Activated T-cell treated with anti-CD3 and anti-CD28 coated beads, Interleukin-2, amount 50 U/mL, for 4 hours (primary cell): ENCODE measurements around the gene RGL1. TPM values are rescaled to one million over a fixed set of nuclear protein-coding genes. Genes with fewer than 3 reads are reported as not detected.

Experiments
- ATAC-seq, 2 donors: fragments of 200-7000 bp; cut with Tn5 transposase; one replicate each; pipeline ENCODE4 v1.10.0; 2021
- DNase-seq: peaks from one replicate; pipeline ENCODE4 v3.0.0-alpha.2; 2020
- H3K27me3 Mint-ChIP-seq: one replicate; pipeline ENCODE4 v1.8.0; 2021; ENCODE audit warnings: low read depth, mixed read lengths
- H3K36me3 Mint-ChIP-seq: one replicate; pipeline ENCODE4 v1.8.0; 2022; ENCODE audit warnings: mixed read lengths; ENCODE audit not compliant: insufficient read depth
- H3K4me1 Mint-ChIP-seq: one replicate; pipeline ENCODE4 v1.8.0; 2021; ENCODE audit warnings: low read depth, mixed read lengths
- H3K4me3 Mint-ChIP-seq: one replicate; pipeline ENCODE4 v1.8.0; 2021; ENCODE audit warnings: mild to moderate bottlenecking, moderate library complexity, mixed read lengths
- H3K9me3 Mint-ChIP-seq: one replicate; pipeline ENCODE4 v1.8.0; 2021; ENCODE audit warnings: mixed read lengths
- total RNA-seq, 3 donors: library from RNA; stranded (reverse); gene quantifications; one replicate each; pipeline ENCODE4 v1.2.1, GENCODE V29; 2021

The RGL1 gene
- total RNA-seq, 3 donors from 2014 or later: 0.58 to 0.92 (median 0.68) TPM

DNA sequence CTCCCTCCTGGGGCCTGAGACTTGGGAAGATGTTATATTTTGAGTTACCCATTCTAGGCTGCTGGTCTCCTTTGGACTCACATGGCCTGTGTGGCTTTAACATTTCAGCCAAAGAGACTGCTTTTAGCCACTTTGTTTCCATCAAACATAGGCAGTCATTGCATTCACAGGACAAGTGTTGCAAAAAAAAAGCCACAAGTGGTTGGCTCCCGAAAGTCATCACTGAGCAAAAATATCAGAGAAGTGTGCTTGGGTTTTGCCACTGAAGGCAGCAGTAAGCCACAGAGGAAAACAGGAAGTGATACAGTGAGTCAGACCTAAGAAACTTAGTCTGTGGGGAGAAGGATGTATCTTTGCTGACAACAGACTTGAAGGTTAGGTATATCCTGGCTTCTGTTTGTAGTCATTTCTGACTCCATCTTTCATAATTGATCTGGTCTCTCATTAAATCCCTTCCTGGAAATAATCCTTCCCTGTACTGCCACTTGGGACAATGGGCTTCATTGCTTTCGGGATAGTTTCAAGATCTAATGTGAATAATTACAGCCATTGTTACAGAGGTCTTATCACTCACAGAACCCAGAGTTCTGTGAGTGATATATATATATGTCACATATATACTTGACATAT lies 151.8 kb downstream of the RGL1 start:
- peak; percentile 23 for DNase-seq
- Mint-ChIP-seq H3K36me3 (no peaks in the 10 kb centered on the region), H3K27me3 (no peaks in the 10 kb centered on the region), H3K4me1 (peaks cover 8% of the 10 kb centered on the region), H3K9me3 (no peaks in the 10 kb centered on the region), H3K4me3 (no peak overlapping the region)
- ATAC-seq: peak; percentile 99 to 100

DNA sequence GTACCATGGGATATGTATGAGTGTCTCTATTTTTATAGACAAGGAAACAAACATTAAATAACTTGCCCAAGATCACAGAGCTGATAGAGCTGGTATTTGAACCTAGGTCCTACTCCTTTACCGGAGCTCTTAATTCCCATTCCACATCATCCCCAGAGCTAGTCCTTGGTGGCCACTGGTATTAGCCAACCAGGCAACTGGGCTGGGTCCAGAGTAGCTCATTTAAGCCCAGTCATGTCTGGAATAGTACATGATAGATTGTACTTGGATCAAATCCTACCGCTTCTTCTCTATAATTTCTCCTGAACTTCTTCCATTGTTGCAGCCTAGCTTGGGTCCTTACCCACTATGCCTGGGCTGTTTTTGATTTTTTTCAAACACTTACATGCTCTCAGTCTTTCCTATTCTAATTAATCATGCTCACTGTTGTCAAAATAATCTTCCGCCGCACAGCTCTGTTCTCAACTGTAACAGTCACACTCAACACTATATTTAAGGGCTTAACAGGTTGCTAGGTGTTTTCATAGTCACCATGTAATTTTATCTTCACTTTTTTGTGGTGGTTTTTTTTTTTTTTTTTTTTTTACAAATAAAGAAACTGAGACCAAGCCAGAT lies 152.4 kb downstream of the RGL1 start:
- Mint-ChIP-seq H3K36me3 (no peaks in the 10 kb centered on the region), H3K4me3 (no peak overlapping the region), H3K27me3 (no peaks in the 10 kb centered on the region), H3K4me1 (peaks cover 7% of the 10 kb centered on the region), H3K9me3 (no peaks in the 10 kb centered on the region)
- no peak for ATAC-seq
- no peak for DNase-seq

DNA sequence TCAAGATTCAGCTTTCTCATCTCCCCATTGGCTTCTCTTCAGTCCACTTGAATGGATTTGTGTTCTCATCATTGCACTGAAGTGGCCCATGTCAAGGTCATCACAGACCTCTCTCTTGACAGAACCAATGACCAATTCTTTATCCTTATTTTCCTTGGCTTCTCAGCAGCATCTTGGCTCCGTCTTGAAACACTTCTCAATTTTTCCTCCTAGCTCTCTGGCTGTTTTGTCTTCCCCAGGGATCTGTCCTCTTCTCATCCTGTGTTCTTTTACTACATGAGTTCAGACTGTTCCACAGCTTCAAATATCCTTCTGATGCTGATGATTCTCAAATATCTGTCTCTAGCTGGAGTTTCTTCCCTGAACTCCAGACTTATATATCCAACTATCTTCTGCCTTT lies 154.0 kb downstream of the RGL1 start:
- Mint-ChIP-seq H3K4me1 (peaks cover 14% of the 10 kb centered on the region), H3K36me3 (no peaks in the 10 kb centered on the region), H3K27me3 (no peaks in the 10 kb centered on the region), H3K9me3 (no peaks in the 10 kb centered on the region), H3K4me3 (no peak overlapping the region)
- DNase-seq (no peak), ATAC-seq (no peak)

- H3K4me1 Mint-ChIP-seq: peaks cover 7% of the 10 kb centered on the region
- no peak for DNase-seq
- ATAC-seq: no peak
- H3K9me3 Mint-ChIP-seq: no peaks in the 10 kb centered on the region
- H3K27me3 Mint-ChIP-seq: peaks cover 2% of the 10 kb centered on the region
- no peaks in the 10 kb centered on the region for H3K36me3 Mint-ChIP-seq
- H3K4me3 Mint-ChIP-seq: no peak overlapping the region
These were observed 156.2 kb downstream of the RGL1 start for GRCh38 chr1:183961132-183961531.

GRCh38 chr1:183962903-183963302 lies 158.0 kb downstream of the RGL1 start:
- ATAC-seq: no peak
- Mint-ChIP-seq H3K4me3 (no peak overlapping the region), H3K27me3 (peaks cover 2% of the 10 kb centered on the region), H3K4me1 (peaks cover 17% of the 10 kb centered on the region), H3K9me3 (no peaks in the 10 kb centered on the region), H3K36me3 (no peaks in the 10 kb centered on the region)
- no peak for DNase-seq

DNA sequence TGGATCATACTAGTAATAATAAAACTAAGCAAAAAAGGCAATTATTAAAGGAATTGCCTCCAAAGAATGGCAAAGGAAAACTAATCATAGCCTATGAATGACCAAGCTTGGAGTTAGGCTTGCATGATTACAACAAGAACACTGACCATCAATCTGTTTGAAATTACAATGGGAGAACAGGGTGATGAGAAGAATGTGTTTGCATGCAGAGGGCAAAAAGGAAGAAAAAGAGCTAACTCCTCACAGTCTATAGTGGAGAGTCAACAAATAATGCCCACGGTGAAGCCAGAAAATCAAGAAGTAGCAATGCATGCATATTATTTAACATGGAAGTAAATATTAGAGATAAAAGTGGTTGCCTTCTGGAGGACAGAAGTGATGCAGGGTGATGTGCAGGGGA lies 160.8 kb downstream of the RGL1 start:
- H3K36me3 Mint-ChIP-seq: no peaks in the 10 kb centered on the region
- peaks cover 2% of the 10 kb centered on the region for H3K27me3 Mint-ChIP-seq
- H3K4me3 Mint-ChIP-seq: no peak overlapping the region
- H3K9me3 Mint-ChIP-seq: no peaks in the 10 kb centered on the region
- H3K4me1 Mint-ChIP-seq: peaks cover 23% of the 10 kb centered on the region
- no peak for DNase-seq
- no peak for ATAC-seq

DNA sequence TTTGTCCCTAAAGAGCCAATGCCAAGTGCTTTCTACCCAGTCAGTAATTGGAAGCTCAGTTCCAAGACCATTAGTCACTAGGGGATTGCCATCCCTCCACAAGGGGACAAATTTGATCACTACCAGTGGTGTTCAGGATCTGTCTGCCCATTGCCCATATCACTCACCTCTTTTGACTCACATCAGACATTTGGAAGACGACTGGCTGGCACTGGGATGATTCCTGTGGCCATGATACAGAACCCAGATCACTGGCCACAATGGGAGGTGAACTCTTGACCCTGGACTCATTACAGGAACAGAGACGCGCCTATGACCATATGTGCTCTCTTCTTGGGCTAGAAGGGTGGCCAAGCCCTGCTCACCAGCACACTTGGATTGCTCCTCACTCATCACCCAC lies 161.6 kb downstream of the RGL1 start:
- DNase-seq (no peak), ATAC-seq (no peak)
- Mint-ChIP-seq H3K27me3 (peaks cover 2% of the 10 kb centered on the region), H3K9me3 (no peaks in the 10 kb centered on the region), H3K4me1 (peaks cover 23% of the 10 kb centered on the region), H3K36me3 (no peaks in the 10 kb centered on the region), H3K4me3 (no peak overlapping the region)

- H3K4me3 Mint-ChIP-seq: no peak overlapping the region
- no peak for ATAC-seq
- no peaks in the 10 kb centered on the region for H3K36me3 Mint-ChIP-seq
- no peak for DNase-seq
- H3K4me1 Mint-ChIP-seq: peaks cover 17% of the 10 kb centered on the region
- H3K9me3 Mint-ChIP-seq: no peaks in the 10 kb centered on the region
- peaks cover 2% of the 10 kb centered on the region for H3K27me3 Mint-ChIP-seq
These were observed 163.0 kb downstream of the RGL1 start for GRCh38 chr1:183967914-183968313.

- Mint-ChIP-seq H3K4me3 (no peak overlapping the region), H3K36me3 (no peaks in the 10 kb centered on the region), H3K9me3 (no peaks in the 10 kb centered on the region), H3K4me1 (peaks cover 16% of the 10 kb centered on the region), H3K27me3 (peaks cover 2% of the 10 kb centered on the region)
- ATAC-seq (no peak), DNase-seq (no peak)
These were observed 163.5 kb downstream of the RGL1 start for GRCh38 chr1:183968386-183968785.

DNA sequence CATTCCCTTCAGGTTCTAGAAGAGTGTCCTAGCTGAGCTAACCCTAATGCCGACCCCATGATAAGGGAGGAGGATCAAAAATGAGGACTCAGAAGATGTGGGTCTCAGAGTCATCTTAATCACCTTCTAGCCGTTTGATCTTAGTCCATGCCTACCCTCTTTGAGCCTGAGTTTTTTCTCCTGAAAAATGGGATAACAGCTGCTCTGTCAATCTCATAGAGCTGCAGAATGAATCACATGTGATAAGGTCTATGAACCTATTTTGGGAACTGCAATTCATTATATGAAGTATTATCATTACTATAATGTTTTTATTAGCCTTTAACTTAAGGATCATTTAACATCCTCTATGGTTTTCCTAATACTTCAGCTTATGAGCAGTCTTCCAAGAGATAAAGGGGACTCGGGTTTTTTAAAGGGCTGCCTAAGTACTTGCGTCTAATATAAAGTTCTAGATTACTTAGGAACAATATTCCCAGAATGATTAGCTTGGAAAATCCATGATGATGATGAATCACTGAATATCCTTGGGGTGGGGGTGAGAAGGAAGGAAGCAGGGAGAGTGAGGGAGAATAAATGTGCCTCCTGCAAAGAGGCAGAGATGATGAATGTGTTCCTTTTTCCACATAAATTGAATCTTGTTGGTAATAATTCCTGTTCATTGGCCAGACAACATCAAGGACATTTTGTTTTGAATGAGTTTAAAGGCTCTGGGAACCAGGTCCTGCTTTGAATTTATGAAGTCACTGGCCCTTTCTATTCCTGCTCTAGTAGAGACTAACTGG lies 165.8 kb downstream of the RGL1 start:
- DNase-seq: no peak

GRCh38 chr1:183975651-183976050 lies 170.7 kb downstream of the RGL1 start:
- DNase-seq (no peak), ATAC-seq (no peak)
- H3K27me3 Mint-ChIP-seq: peaks cover 3% of the 10 kb centered on the region
- no peaks in the 10 kb centered on the region for H3K9me3 Mint-ChIP-seq
- no peaks in the 10 kb centered on the region for H3K36me3 Mint-ChIP-seq
- no peak overlapping the region for H3K4me3 Mint-ChIP-seq
- H3K4me1 Mint-ChIP-seq: no peaks in the 10 kb centered on the region

More for the DNA sequence above, 165.8 kb downstream of the RGL1 start:
- ATAC-seq: no peak
- Mint-ChIP-seq H3K36me3 (no peaks in the 10 kb centered on the region), H3K4me3 (no peak overlapping the region), H3K9me3 (no peaks in the 10 kb centered on the region), H3K27me3 (no peaks in the 10 kb centered on the region), H3K4me1 (peaks cover 16% of the 10 kb centered on the region)

GRCh38 chr1:183977717-183978116 lies 172.8 kb downstream of the RGL1 start:
- Mint-ChIP-seq H3K4me3 (no peak overlapping the region), H3K27me3 (peaks cover 3% of the 10 kb centered on the region), H3K9me3 (no peaks in the 10 kb centered on the region), H3K4me1 (no peaks in the 10 kb centered on the region), H3K36me3 (no peaks in the 10 kb centered on the region)
- DNase-seq (no peak), ATAC-seq (no peak)
